Measurements from ENCODE around the gene GMNN. TPM values are rescaled to one million over a fixed set of nuclear protein-coding genes. Genes with fewer than 3 reads are reported as not detected.
A peak's percentile ranks its signal among the peaks of the same experiment; 100 is the strongest.
"Not testable (repeated sequence)": the region's sequence is repeated elsewhere in the genome, so short reads cannot be mapped to it uniquely, and the experiment has no call there.

Gene GMNN
- 10 to 100 TPM in 2 of 6 donors, 1 to 10 TPM in 4; 6.5 to 10.3 (median 8.9) TPM for total RNA-seq

DNA sequence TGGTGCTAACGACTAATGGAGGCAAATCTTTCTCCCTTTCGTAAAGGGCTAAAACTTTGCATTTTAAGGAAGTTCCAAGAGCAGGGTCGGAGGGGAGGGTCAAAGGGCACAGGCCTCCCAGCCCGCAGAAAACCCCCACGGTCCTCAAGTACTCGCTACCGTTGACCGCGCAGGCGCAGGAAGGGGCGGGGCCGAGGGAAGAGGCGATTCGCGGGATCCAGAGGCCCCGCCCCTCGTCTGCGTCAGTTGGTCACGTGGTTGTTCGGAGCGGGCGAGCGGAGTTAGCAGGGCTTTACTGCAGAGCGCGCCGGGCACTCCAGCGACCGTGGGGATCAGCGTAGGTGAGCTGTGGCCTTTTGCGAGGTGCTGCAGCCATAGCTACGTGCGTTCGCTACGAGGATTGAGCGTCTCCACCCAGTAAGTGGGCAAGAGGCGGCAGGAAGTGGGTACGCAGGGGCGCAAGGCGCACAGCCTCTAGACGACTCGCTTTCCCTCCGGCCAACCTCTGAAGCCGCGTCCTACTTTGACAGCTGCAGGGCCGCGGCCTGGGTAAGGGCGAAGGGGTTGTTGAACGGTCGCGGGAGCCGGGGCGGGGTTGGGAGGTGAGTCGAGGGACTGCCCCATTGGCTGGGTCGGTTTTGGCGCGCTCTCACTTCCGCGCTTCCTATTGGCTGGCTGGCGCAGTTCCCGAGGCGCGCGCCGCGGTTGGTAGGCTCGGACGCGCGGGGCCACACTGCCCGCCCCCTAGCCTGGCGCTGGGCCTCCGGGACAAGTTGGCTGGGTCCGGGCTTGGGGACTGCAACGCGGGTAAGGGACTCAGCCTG is at the start of gene GMNN:
Gene GMNN, plus strand, starts transcription at position 242 of the 824 bp plus-strand sequence. CDS start 2,310 bp downstream, outside the sequence.
- TF ChIP-seq, protein P1, sequence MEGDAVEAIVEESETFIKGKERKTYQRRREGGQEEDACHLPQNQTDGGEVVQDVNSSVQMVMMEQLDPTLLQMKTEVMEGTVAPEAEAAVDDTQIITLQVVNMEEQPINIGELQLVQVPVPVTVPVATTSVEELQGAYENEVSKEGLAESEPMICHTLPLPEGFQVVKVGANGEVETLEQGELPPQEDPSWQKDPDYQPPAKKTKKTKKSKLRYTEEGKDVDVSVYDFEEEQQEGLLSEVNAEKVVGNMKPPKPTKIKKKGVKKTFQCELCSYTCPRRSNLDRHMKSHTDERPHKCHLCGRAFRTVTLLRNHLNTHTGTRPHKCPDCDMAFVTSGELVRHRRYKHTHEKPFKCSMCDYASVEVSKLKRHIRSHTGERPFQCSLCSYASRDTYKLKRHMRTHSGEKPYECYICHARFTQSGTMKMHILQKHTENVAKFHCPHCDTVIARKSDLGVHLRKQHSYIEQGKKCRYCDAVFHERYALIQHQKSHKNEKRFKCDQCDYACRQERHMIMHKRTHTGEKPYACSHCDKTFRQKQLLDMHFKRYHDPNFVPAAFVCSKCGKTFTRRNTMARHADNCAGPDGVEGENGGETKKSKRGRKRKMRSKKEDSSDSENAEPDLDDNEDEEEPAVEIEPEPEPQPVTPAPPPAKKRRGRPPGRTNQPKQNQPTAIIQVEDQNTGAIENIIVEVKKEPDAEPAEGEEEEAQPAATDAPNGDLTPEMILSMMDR (IDR thresholded peaks at IDR 0.05): peak in 2 of 6 experiments; percentile 15 to 18
- TF ChIP-seq POLR2AphosphoS5 (IDR thresholded peaks at IDR 0.05) (peak; percentile 53 to 77), EP300 (IDR thresholded peaks at IDR 0.05) (no peak), POLR2A (IDR thresholded peaks at IDR 0.05) (peak in 2 of 4 donors; percentile 73 to 74)
- WGBS, 2 donors: 1 to 2% methylated on average over 17 to 53 of the region's 75 CpGs
- Histone ChIP-seq H3K4me1 (peaks cover 9 to 17% (median 15%) of the 10 kb centered on the region in 4 donors), H3K27ac (peak within 1 kb of the TSS; percentile 84 to 99 (median 90)), H3K27me3 (no peaks in the 10 kb centered on the region), H3K36me3 (no peaks in the 10 kb centered on the region), H3K9me3 (no peaks in the 10 kb centered on the region), H3K4me3 (peak within 1 kb of the TSS; percentile 71 to 100 (median 90))
- ATAC-seq (ENCODE audit: low FRiP score in 2 of 2) (peak; percentile 99), DNase-seq (peak; percentile 98 to 100)

DNA sequence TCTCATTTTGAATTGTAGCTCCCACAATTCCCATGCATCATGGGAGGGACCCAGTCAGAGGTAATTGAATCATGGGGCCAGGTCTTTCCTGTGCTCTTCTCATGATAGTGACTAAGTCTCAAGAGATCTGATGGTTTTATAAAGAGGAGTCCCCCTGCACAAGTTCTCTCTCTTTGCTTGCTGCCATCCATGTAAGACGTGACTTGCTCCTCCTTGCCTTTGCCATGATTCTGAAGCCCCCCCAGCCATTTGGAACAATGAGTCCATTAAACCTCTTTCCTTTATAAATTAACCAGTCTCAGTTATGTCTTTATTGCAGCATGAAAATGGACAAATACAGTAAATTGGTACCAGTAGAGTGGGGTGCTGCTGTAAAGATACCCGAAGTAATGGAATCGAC is 44.1 kb upstream of the GMNN start:
- WGBS, 2 donors: 92 to 95% methylated on average over 3 of the region's 3 CpGs
- not testable (repeated sequence) for H3K27me3 ChIP-seq; DNase-seq; H3K4me1 ChIP-seq; ATAC-seq (ENCODE audit: low FRiP score in 2 of 2); H3K27ac ChIP-seq; H3K4me3 ChIP-seq; H3K36me3 ChIP-seq
- peaks cover 0 to 13% (median 10%) of the 10 kb centered on the region in 4 donors for H3K9me3 ChIP-seq

DNA sequence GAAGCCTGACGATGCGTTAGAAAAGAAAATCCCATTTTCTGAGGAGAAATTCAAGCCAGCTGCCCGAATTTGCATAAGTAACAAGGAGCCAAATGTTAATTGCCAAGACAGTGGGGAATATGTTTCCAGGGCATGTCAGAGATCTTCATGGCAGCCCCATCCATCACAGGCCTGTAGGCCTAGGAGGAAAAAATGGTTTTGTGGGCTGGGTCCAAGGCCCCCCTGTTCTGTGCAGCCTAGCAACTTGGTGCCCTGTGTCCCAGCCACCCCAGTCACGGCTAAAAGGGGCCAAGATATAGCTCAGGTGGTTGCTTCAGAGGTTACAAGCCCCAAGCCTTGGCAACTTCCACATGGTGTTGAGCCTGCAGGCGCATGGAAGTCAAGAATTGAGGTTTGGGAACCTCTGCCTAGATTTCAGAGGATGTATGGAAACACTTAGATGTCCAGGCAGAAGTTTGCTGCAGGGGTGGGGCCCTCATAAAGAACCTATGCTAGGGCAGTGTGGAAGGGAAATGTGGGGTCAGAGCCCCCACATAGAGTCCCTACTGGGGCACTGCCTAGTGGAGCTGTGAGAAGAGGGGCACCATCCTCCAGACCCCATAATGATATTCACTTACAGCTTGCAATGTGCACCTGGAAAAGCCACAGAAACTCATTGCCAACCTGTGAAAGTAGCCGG is 43.1 kb upstream of the GMNN start:
- not testable (repeated sequence) for H3K27me3 ChIP-seq; DNase-seq; H3K4me3 ChIP-seq; ATAC-seq (ENCODE audit: low FRiP score in 2 of 2); H3K27ac ChIP-seq; H3K4me1 ChIP-seq; H3K36me3 ChIP-seq
- peaks cover 0 to 13% (median 10%) of the 10 kb centered on the region in 4 donors for H3K9me3 ChIP-seq
- WGBS, 2 donors: 94 to 95% methylated on average over 6 of the region's 6 CpGs

DNA sequence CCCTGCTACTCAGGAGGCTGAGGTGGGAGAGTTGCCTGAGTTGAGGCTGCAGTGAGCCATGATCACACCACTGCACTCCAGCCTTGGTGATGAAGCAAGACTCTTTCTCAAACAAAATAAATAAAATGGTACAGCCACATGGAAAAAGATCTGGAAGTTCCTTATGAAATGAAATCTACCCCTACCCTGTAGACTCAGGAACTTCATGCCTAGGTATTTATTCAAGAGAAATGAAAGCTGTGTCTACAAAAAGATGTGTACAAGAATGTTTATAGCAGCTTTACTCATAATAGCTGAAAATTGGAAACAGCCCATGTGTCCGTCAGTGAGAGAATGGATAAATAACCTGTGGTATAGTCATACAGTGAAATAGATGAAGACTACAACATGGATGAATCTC is 40.6 kb upstream of the GMNN start:
- Histone ChIP-seq H3K4me3 (no peak overlapping the region), H3K4me1 (peaks cover 0 to 6% (median 2%) of the 10 kb centered on the region in 4 donors), H3K27me3 (no peaks in the 10 kb centered on the region), H3K9me3 (peaks cover 0 to 13% (median 10%) of the 10 kb centered on the region in 4 donors), H3K36me3 (no peaks in the 10 kb centered on the region), H3K27ac (no peak overlapping the region)
- WGBS, 2 donors: 89 to 95% methylated on average over 1 of the region's 1 CpG
- no peak for TF ChIP-seq POLR2A (IDR thresholded peaks at IDR 0.05)
- TF ChIP-seq, protein P1 (IDR thresholded peaks at IDR 0.05): no peak
- DNase-seq (no peak), ATAC-seq (ENCODE audit: low FRiP score in 2 of 2) (no peak)

DNA sequence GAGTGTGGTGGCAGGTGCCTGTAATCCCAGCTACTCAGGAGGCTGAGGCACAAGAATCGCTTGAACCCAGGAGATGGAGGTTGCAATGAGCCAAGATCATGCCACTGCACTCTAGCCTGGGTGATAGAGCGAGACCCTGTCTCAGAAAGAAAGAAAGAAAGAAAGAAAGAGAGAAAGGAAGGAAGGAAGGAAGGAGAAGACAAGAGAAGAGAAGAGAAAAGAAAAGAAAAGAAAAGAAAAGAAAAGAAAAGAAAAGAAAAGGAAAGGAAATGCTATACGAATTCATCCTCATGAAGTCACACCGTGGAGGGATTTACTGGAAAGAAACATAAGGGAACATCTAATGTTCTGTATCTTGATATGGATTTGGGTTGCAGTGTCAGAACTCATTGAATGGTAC is 40.0 kb upstream of the GMNN start:
- not testable (repeated sequence) for DNase-seq; H3K4me1 ChIP-seq; H3K27me3 ChIP-seq; H3K4me3 ChIP-seq; H3K27ac ChIP-seq; H3K36me3 ChIP-seq; ATAC-seq (ENCODE audit: low FRiP score in 2 of 2)
- WGBS, 2 donors: 91 to 93% methylated on average over 4 of the region's 4 CpGs
- H3K9me3 ChIP-seq: peaks cover 0 to 13% (median 10%) of the 10 kb centered on the region in 4 donors

DNA sequence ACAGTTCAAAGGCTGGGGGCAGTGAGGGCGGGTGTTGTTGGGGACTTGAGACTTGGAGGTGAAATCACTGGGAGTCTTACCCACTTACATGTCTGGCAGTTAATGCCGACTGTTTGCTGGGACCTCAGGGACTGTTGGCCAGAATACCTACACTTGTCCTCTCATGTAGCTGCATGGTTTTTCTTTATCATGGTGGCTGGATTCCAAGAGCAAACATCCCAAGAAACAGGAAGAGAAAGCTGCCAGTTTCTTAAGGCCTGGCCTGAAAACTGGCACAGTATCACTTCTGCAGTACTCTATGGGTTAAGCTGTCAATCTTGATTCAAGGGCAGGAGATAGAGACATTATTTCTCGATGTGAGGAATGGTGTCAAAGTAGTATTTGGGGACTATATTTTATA is 36.0 kb upstream of the GMNN start:
- TF ChIP-seq POLR2A (IDR thresholded peaks at IDR 0.05): no peak
- no peak for TF ChIP-seq POLR2AphosphoS5 (IDR thresholded peaks at IDR 0.05)
- TF ChIP-seq, protein P1 (IDR thresholded peaks at IDR 0.05): no peak
- no peak for TF ChIP-seq EP300 (IDR thresholded peaks at IDR 0.05)
- 53 to 57% methylated on average over 3 of the region's 3 CpGs for WGBS, 2 donors
- Histone ChIP-seq H3K4me3 (no peak overlapping the region), H3K27me3 (no peaks in the 10 kb centered on the region), H3K4me1 (peaks cover 0 to 6% (median 4%) of the 10 kb centered on the region in 4 donors), H3K27ac (no peak overlapping the region), H3K9me3 (no peaks in the 10 kb centered on the region), H3K36me3 (no peaks in the 10 kb centered on the region)
- DNase-seq: no peak
- no peak for ATAC-seq (ENCODE audit: low FRiP score in 2 of 2)

Data from upper lobe of left lung (tissue), 6 donors.